Measurements from ENCODE around the gene UBE3B.

The UBE3B gene

DNA sequence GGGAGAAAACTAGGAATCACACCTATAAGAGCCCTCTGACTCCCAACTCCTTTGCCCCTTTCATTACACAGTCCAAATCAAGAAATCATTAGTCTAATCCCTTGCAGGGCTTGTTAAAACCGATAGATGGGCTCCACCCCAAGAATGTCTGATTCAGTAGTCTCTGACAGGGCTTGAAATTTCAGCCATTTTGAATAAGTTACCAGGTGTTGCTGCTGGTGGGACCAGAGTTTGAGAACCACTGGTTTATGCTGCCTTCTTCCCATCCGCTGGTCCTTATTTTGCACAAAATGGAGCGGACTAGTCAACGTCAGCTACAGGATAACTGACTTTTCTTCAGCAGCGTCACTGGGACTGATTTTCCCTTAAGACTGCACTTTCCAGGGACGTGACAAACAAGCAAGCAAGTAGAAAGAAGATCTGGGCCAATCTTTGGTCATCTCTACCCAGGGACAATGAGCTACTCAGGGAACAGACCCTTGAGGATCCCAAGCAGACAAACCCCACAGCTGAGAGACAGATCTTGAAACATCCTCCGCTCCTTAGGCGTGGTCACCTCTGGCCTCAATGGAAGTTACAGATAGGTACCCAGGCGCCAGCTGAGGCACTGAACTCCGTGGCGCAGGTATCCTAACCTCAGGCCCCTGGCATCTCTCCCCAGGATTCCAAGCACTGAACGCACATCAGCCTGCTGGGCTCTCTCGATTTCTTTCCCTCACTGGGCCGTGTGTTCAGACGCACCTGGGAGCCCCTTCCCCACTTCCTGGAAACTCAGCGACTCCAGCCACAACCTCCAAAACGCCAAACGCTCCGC lies 1.2 kb upstream of the UBE3B start:
- no peak for DNase-seq

DNA sequence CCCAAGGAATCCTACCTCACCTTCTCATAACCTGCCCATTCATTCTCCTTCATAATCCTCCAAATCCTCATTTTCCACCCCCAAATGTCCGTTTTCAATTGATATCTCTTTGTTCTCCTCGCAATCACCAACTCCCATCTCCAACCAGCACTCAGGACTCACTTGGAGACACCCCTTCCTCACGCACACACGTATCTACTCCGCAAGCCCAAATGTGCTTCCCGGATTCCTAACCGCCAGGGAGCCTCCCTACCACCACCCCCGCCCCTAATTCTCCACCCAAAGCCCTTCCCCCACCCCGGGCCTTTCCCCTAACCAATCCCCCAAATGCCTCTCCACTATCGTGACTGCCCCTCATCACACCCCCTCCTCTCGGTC lies 638 bp upstream of the UBE3B start:
- no peak for DNase-seq

DNA sequence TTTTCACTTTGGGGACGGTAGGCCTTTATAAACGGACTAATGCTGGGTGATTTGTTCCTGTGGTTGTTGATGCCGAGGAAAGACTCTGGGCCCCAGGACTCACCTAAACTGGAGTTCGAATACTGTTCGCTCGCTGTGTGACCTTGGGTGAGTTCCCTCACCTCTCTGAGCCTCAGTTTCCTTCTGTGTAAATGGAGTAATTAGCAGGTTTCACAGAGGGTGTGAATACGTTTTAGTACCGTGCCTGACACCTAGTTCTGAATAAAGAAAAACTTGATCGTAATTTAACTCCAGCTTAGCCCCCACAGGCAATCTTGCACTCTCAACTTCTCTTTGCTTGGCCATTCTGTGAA lies 505 bp downstream of the UBE3B start:
- no peak for DNase-seq

DNA sequence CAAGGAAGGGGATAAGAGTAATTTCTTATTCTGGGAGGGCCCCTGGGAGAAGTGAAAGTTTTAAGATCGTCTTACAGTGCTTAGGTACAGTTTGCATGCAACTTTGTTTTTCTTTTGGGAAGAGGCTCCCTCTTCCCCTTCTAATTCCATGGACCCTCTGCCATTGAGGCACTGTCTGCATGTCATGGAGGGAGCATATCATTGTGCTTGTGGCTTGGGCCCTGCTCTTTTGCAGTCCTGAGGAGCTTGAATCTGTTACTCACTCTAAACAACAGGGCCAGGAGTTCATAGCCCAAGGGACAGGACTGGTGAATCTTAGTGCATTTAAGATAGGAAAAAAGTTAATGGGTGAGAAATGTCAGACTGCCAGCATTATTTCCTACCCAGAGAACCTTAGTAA lies 2.3 kb downstream of the UBE3B start:
- no peak for DNase-seq

DNA sequence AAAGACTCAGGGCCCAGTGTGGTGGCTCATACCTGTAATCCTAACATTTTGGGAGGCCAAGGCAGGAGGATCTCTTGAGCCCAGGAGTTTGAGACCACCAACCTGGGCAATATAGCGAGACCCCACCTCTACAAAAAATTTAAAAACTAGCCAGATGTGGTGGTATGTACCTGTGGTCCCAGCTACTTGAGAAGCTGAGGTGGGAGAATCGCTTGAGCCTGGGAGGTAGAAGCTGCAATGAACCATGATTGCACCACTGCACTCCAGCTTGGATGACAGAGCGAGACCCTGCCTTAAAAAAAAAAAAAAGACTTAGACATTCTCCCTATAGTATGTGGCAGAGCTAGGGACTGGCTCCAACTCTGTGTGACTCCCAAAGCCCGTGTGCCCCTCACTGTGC lies 2.9 kb downstream of the UBE3B start:
- no peak for DNase-seq

DNA sequence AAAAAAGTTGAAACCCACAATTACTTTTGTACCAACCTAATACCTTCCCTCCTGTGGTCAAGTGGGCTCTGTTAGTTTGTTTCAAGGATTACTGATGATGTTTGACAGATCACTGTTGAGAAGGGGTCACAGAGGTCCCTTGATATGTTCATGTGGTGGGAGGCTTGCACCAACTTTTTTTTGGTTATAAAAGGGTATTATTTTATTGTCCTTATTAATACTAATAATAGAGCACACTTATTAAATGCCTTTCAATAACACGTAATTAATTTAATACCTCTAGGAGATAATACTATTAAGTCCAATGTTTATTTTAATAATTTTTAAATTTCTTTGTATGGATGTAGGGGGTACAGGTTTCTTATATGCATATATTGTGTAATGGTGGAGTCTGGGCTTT lies 4.4 kb downstream of the UBE3B start:
- no peak for DNase-seq

DNA sequence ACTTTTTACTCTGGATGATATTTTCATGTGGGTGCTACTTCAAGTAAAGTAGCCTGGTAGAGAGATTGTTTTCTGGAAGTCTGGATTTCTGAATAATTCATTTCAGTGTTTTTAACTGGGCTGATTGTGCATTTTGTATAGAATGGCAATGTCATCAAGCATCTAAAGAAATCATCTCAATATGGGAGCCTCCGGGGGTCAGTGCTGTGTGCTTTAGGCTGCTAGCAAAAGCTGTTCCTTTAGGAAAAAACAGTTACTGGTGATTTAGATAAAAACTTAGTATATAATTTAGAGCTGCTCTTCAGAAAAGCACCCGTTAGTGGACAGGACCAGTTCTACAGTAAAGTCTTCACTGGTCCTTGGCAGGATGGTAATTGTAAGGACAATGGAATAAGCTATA lies 5.1 kb downstream of the UBE3B start:
- DNase-seq = no peak

DNA sequence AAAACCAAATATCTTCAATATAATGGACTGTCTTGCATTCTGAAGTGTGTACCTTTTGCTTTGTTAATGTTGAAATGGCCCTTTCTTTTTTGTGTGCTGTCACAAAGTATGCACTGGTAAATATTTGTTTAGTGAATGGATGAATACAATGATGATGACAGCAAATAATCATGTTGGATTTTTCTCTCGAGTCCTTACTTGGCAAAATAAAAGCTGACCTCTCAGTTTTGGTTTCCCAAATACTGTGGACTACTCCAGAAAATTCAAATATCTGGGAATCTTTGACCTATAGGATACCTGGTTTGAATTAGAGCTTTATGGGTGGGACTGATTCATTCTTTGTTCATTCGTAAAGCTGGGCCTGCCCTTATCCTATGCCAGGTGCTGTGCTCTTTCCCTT lies 5.5 kb downstream of the UBE3B start:
- no peak for DNase-seq

DNA sequence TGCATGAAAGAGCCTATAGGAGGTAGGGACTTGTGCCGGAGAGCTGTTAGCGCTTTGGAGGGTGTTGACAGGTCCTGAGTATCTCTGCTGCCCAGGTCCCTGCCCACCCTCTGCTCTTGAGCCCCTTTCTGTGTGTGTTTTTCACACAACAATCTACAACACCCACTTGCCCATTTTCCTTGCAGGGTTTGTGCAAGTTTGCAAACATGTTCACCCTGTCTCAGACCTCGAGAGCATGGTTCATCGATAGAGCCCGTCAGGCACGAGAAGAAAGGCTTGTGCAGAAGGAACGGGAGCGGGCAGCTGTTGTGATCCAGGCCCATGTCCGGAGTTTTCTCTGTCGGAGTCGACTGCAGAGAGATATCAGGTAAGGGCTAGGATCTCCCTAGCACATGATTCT lies 5.9 kb downstream of the UBE3B start:
- DNase-seq = no peak

DNA sequence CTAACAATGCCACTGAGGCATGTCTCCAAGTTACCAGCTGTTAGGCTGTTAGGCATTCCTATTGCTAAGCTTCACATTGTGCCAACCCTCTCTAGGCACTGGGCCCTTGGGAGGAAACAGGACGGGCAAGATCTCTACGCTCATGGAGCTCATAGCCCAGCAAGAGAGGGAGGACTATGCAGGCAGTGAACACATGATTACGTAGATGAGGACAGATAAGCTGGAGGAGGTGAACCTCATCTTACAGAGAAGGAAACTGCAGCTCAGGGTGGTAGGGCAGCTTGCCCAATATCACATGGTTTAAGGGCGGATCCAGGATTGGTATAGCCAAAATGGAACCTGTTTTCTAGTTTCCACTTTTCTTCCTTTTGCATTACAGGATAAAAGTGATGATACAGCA lies 7.8 kb downstream of the UBE3B start:
- DNase-seq = no peak

DNA sequence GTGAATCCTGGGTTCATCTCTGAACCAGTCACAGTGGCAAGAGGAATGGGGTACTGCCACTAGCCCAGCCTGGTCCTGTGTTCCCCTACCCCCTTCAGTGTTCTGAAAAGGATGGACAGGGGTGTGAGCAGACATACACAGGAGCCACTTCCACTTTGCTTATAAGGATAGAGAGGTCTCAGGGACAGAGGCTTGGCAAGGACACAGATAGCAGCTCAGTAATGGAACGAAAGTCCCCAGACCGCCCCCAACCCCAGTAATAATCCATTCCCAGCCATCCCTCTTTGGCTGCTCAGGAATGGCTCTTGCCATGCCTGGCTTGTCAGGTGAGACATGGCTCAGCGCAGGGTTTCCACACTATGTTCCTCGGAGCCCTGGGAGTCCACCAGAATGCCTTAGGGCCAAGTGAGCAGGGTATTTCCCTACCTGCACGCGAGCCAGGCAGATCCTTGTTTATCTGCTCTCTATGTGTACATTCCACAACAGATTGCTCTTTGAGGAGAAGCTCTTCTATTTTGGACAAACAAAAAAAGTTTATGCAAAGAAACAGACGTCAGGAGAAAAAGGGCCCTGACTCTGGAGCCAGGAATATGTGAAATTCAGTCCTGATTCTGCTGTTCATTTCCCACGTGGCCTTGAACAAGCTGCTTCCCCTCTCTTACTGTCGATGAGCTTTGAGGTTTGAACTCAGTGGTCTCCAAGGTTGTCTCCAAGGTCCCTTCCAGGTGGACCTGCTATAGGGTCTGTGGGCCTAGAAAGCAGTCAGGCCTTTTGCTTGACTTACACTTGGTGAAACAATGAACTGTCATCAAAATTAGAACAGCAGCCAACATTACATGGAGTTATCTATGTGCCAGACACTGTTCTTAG lies 10.0 kb downstream of the UBE3B start:
- DNase-seq = no peak

DNA sequence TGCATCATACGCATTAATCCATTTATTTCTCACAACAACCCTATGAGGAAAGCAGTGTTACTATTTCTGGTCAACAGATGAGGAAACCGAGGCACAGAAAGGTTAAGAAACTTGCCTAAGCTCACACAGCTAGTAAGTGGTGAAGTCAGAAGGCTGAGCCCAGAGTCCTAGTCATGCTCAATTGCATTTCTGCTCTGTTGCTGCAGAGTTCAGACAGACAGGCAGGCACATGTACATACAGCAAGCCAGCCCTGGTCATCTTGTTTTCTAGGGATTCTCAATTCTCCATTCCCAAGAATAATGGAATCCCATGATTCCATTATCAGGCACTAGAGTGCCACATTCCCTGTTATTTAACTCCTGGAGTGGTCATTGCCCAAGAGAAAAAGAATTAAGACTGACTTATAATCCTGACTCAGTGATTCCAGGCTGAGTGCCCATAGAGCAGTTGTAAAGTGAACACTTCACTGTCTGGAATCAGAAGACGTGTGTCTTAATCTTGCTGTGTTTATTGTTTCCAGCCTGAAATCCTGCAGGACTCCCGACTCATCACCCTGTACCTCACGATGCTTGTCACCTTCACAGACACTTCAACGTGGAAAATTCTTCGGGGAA lies 10.7 kb downstream of the UBE3B start:
- DNase-seq = no peak

DNA sequence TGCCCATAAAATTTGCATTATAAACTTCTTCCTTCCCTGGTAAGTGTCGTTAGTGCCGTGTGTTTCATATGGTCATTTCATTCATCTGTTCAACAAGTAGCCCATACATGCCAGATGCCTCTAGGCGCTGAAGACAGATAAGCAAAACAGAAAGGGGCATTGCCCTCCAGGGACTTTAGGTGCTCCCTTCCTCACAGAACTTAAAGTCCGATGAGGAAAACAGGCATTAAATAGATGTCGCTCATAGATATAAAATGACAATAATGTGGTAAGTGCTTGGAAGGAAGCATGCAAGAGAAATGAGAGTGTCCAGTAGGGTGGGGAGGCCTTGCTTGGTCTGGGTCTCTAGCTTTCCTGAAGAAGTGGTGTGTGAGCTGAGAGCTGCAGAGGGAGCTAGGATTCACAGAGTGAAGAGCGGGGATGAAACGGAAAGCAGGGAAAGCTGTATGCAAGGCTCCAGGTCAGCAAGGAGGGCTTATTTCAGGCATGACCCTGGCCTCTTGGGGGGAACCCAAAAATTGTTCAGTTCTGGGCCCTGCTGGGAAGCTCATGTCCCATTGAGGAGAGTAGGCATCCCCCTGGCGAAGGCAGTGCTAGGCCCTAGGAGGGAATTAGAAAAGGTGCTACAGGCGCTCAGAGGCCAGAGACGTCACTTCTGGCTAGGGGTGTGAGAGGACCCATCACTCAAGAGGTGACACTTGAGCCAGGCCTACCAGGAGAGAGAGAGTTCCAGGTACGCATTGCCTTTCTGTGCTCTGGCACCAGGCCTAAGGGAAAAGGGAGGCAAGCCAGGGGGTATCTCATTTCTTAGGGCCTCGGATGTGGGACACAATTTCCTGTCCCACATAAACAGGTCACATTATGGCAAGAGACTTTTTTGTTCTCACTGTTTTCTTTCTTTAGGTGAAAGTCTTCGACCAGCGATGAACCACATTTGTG lies 11.9 kb downstream of the UBE3B start:
- no peak for DNase-seq

DNA sequence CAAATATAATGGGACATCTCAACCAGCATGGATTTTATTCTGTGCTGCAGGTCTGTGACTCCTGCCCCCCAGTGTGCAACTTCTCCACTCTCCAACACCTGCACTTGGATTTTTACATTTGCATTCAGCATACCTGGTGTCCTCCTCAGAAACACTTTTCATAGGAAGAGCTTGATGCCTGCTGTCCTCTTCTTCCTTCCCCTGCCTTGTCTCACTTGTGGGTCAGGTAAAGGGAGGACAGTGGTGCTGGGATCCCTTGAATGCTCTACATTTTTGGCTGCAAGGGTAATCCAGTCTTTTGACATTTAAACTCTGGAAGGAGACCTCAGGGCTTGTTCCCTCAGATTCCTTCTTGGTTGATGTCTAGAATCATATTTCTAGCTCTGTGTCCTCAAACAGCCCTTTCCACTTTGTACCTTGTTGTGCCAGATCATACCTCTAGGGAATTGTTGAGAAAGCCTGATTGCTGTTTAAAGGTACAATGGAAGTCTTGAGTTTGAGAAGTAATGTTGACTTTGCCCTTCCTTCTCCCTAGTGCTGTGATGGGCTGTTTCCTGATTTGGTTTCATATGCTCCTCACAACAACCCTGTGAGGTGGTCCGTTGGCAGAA lies 12.6 kb downstream of the UBE3B start:
- DNase-seq = no peak

DNA sequence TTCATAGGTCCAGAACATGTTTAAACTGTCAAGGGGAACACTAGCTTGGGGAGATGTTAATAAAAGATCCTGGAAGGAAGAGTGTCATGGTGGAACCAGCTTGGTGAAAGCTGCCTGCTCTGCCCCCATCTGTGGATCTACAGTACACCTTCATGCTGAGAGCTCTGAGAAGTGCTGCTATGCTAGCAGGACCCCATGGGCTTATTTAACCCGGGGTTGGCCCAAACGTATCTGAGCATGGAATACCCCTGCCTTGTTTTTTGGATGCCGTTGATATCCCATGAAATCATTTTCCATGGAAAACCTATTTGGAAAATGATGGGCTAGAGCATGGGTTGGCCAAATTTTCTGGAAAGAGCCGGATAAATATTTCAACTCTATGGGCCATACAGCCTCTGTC lies 14.2 kb downstream of the UBE3B start:
- DNase-seq = no peak

DNA sequence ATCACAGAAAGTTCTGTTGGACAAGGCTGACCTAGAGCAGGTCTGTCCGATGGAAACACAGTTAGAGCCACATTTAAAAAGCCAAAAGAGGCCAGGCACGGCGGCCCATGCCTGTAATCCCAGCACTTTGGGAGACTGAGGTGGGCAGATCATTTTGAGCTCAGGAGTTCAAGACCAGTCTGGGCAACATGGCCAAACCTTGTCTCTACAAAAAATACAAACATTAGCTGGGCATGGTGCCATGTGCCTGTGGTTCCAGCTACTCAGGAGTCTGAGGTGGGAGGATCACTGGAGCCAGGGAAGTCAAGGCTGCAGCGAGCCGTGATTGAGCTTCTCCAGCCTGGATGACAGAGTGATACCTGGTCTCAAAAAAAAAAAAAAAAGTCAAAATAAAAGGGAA lies 14.9 kb downstream of the UBE3B start:
- DNase-seq = no peak

DNA sequence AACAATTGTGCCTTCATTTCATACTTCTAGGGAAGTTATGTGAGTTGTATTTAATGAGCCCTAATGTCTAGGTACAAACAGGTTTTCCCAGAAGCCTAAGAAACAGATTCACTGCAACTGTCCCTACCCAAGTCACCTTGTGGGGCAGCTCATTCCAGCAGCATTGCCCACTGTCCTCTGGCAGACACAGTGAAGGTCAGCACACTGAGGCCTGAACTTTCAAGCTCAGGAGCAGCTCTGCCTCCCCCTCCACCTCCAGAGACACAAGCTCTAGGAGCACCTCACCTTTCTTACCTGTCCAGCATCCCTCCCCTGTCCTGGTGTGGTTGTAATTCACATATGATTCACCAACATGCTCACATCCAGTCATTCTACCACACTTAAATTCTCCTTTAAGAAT lies 15.7 kb downstream of the UBE3B start:
- no peak for DNase-seq

DNA sequence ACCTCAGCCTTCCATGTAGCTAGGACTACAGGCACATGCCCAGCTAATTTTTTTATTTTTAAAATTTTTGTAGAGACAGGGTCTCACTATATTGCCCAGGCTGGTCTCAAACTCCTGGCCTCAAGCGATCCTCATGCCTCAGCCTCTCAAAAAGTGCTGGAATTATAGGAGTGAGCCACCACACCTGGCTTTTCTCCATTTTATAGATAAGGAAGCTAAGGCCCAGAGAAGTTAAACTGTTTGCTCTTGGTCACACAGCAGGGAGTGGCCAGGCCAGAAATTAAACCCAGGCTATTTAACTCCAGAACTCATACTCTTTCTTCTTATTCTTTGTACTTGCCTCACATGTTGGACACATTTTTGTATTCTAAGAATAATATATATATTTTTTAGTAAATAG lies 16.5 kb downstream of the UBE3B start:
- no peak for DNase-seq

DNA sequence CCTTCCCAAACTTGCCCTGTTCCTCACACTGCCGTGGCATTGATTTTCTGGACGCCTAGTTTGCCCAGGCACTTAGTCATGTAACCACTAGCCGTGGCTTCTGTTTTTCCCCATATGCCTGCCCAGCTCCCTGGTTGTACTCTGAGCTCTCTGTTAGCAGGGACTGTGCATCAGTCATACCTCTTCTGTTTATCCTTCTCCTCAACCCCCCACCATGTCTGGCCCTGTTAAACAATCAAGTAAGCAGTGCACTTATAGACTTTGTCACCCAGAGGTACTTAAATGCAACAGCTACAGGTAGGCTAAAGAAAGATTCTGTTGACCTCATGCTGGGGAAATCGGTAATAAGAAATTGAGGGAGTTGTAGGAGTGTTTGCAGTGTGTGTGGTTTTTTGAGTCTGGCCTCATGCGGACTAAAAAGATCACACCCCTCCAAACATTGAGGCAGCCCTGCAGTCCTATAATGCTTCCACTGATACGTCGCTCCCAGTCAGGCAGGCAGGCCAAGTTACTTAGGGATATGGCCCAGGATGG lies 17.0 kb downstream of the UBE3B start:
- DNase-seq = no peak

DNA sequence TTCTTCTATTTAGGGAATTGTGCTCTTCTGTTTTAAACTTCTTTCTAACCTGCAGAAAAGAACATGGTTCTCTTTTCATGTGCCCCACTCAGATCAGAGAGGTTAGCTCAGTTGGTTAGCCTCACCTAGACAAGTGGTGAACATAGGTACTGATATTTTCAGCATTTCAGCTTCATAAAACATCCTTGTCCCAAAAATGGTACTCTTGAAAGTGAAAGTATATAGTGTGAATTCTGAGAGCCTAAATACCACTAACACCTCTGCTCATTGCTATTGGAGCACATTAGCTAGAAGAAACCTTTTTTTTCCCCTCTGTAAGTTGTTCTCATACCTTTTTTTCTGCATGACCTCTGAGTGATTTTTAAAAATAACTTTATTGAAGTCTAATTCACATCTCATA lies 17.6 kb downstream of the UBE3B start:
- no peak for DNase-seq

DNA sequence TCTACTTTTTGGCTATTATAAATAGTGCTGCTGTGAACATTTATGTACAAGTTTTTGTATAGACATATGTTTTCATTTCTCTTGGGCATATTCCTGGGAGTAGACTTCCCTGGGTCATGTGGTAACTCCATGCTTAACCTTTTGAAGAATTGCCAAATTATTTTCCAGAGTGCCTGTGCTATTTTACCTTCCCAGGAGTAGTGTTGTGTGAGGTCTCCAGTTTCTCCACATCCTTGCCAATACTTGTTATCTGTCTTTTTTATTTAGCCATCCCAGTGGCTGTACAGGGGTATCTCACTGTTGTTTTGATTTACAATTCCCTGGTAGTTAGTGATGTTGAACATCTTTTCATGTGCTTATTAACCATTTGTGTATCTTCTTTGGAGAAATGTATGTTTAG lies 18.9 kb downstream of the UBE3B start:
- DNase-seq = no peak

DNA sequence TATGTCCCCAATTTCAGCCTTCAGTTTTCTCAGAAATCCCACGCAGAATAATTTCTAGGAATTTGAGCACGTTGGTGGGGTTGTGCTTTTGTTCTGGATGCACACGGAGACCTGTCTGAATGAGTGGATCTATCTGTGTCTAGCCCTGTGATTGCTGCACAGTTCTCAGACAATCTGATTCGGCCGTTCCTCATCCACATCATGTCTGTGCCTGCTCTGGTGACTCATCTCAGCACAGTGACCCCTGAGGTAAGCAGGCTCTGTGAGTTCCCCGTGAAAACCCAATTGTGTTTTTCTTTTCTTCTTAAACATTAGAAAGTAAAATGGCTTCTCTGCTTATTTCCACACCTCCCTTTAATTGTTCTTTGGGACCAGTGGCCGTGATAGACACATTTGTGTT lies 20.2 kb downstream of the UBE3B start:
- no peak for DNase-seq
